Upper lobe of left lung (tissue), 4 donors: ENCODE measurements around the gene C16orf74.

Experiments used
- EP300 ChIP-seq, 4 donors: sonication (generic); formaldehyde crosslinking; IDR thresholded peaks; one replicate each; pipeline ENCODE4 v1.5.1; 2017; ENCODE audit warnings: antibody characterized with exemption in 4 of 4, control low read depth in 2 of 4
- TF ChIP-seq, protein P1 (sequence below), 6 experiments: fragments of 450-650 bp in 4 of 6; fragments of 200-600 bp in 2 of 6; sonication (generic) in 2 of 6; IDR thresholded peaks; one replicate each; pipeline ENCODE4 v1.5.1; 2016 to 2019; ENCODE audit warnings: antibody characterized with exemption in 6 of 6

DNA sequence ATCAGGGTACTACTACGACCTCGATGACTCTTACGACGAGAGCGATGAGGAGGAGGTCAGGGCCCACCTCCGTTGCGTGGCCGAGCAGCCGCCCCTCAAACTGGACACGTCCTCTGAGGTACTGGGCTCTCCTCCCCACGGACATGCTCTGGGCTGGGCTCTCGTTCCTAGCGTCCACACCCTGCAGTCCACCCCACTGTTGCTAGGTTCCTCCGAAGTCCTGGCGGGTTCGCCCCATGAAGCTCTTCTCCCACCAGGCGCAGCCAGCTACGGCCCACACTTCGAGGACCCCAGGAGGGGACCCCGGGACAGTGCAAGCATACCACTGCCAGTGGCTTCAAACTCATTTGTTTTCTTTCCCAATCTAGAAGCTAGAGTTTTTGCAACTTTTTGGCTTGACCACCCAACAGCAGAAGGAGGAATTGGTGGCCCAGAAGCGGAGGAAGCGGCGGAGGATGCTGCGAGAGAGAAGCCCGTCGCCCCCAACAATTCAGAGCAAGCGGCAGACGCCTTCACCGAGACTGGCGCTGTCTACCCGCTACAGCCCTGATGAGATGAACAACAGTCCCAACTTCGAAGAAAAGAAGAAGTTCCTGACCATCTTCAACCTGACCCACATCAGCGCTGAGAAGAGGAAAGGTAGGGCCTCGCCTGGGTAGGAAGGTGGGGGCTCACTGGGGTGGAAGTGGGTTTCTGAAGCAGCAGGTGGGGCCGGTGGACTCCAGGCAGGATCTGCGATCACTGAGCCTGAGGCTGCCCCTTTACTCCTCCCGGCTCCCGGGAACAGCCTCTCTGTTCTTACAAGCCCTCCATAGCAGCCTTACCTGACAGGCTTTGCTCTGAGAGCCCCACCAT, 87.7 kb downstream of the C16orf74 start:
- TF ChIP-seq EP300 (IDR thresholded peaks at IDR 0.05), result no peak
- TF ChIP-seq, protein P1, sequence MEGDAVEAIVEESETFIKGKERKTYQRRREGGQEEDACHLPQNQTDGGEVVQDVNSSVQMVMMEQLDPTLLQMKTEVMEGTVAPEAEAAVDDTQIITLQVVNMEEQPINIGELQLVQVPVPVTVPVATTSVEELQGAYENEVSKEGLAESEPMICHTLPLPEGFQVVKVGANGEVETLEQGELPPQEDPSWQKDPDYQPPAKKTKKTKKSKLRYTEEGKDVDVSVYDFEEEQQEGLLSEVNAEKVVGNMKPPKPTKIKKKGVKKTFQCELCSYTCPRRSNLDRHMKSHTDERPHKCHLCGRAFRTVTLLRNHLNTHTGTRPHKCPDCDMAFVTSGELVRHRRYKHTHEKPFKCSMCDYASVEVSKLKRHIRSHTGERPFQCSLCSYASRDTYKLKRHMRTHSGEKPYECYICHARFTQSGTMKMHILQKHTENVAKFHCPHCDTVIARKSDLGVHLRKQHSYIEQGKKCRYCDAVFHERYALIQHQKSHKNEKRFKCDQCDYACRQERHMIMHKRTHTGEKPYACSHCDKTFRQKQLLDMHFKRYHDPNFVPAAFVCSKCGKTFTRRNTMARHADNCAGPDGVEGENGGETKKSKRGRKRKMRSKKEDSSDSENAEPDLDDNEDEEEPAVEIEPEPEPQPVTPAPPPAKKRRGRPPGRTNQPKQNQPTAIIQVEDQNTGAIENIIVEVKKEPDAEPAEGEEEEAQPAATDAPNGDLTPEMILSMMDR (IDR thresholded peaks at IDR 0.05), result no peak
